Parathyroid adenoma (tissue), 2 donors: ENCODE results near the gene WBP2.

Experiments used
- H2AFZ ChIP-seq: fragments of 300-600 bp; sonication (generic); one replicate; pipeline ENCODE4 v1.7.0; 2017; ENCODE audit warnings: antibody characterized with exemption, mild to moderate bottlenecking
- H3K27ac ChIP-seq: fragments of 300-600 bp; sonication (generic); one replicate; pipeline ENCODE4 v1.7.0; 2017
- H3K27me3 ChIP-seq: fragments of 300-600 bp; sonication (generic); one replicate; pipeline ENCODE4 v1.7.0; 2017; ENCODE audit warnings: low read length; ENCODE audit not compliant: control insufficient read depth, insufficient read depth
- H3K36me3 ChIP-seq: fragments of 300-600 bp; sonication (generic); one replicate; pipeline ENCODE4 v1.7.0; 2017; ENCODE audit warnings: low read length; ENCODE audit not compliant: control insufficient read depth, insufficient read depth
- H3K4me1 ChIP-seq: fragments of 300-600 bp; sonication (generic); one replicate; pipeline ENCODE4 v1.7.0; 2017; ENCODE audit warnings: control low read depth
- H3K4me2 ChIP-seq: fragments of 300-600 bp; sonication (generic); one replicate; pipeline ENCODE4 v1.7.0; 2017; ENCODE audit warnings: low read length
- H3K4me3 ChIP-seq: fragments of 300-600 bp; sonication (generic); one replicate; pipeline ENCODE4 v1.7.0; 2017; ENCODE audit warnings: low read depth, low read length
- H3K79me2 ChIP-seq: fragments of 300-600 bp; sonication (generic); one replicate; pipeline ENCODE4 v1.7.0; 2017; ENCODE audit warnings: control low read depth
- H3K9ac ChIP-seq: fragments of 300-600 bp; sonication (generic); one replicate; pipeline ENCODE4 v1.7.0; 2017; ENCODE audit warnings: mild to moderate bottlenecking
- H3K9me3 ChIP-seq: fragments of 300-600 bp; sonication (generic); one replicate; pipeline ENCODE4 v1.7.0; 2017; ENCODE audit warnings: low read length; ENCODE audit not compliant: control insufficient read depth
- CTCF ChIP-seq: fragments of 300-600 bp; sonication (generic); IDR thresholded peaks from one replicate; pipeline ENCODE4 v1.7.0; 2017; ENCODE audit warnings: antibody characterized with exemption, mild to moderate bottlenecking
- donor health status: primary hyperparathyroidism.

WBP2 gene

GRCh38 chr17:75893305-75894048 lies 38.3 kb upstream of the WBP2 start:
- Histone ChIP-seq H3K9me3 (no peaks in the 10 kb centered on the region), H3K79me2 (peaks cover 8% of the 10 kb centered on the region), H3K27me3 (no peaks in the 10 kb centered on the region), H3K4me2 (no peak overlapping the region), H3K36me3 (no peaks in the 10 kb centered on the region), H3K9ac (no peak overlapping the region), H3K4me1 (peaks cover 9% of the 10 kb centered on the region), H3K4me3 (no peak overlapping the region), H3K27ac (no peak overlapping the region), H2AFZ (no peak overlapping the region)
- no peak for TF ChIP-seq CTCF

- Histone ChIP-seq H3K27ac (no peak overlapping the region), H2AFZ (no peak overlapping the region), H3K9me3 (no peaks in the 10 kb centered on the region), H3K27me3 (no peaks in the 10 kb centered on the region), H3K4me2 (no peak overlapping the region), H3K4me3 (no peak overlapping the region), H3K36me3 (no peaks in the 10 kb centered on the region), H3K9ac (no peak overlapping the region), H3K4me1 (peaks cover 9% of the 10 kb centered on the region), H3K79me2 (peaks cover 8% of the 10 kb centered on the region)
- no peak for TF ChIP-seq CTCF
These were observed 37.6 kb upstream of the WBP2 start for GRCh38 chr17:75892556-75893224.

GRCh38 chr17:75891605-75892555 lies 36.7 kb upstream of the WBP2 start:
- H3K4me2 ChIP-seq, result no peak overlapping the region
- H3K4me1 ChIP-seq, result peaks cover 9% of the 10 kb centered on the region
- H2AFZ ChIP-seq, result no peak overlapping the region
- no peak overlapping the region for H3K4me3 ChIP-seq
- H3K9me3 ChIP-seq, result no peaks in the 10 kb centered on the region
- H3K27ac ChIP-seq, result no peak overlapping the region
- H3K27me3 ChIP-seq, result no peaks in the 10 kb centered on the region
- no peaks in the 10 kb centered on the region for H3K36me3 ChIP-seq
- H3K79me2 ChIP-seq, result peaks cover 8% of the 10 kb centered on the region
- TF ChIP-seq CTCF, result no peak
- no peak overlapping the region for H3K9ac ChIP-seq

- H3K4me1 ChIP-seq, result peaks cover 9% of the 10 kb centered on the region
- H3K27ac ChIP-seq, result no peak overlapping the region
- H3K79me2 ChIP-seq, result peaks cover 8% of the 10 kb centered on the region
- H3K9me3 ChIP-seq, result no peaks in the 10 kb centered on the region
- H2AFZ ChIP-seq, result no peak overlapping the region
- no peak overlapping the region for H3K4me2 ChIP-seq
- no peak overlapping the region for H3K4me3 ChIP-seq
- no peaks in the 10 kb centered on the region for H3K36me3 ChIP-seq
- H3K27me3 ChIP-seq, result no peaks in the 10 kb centered on the region
- no peak for TF ChIP-seq CTCF
- no peak overlapping the region for H3K9ac ChIP-seq
These were observed 36.0 kb upstream of the WBP2 start for GRCh38 chr17:75891022-75891604.
